OCI-M2 (cell line): ENCODE data around the gene KIR2DL3.

ENCODE experiments used
- DNase-seq: peaks from one replicate; lab custom pipeline; 2025; ENCODE audit not compliant: unreplicated experiment; lab: John Stamatoyannopoulos, UW

KIR2DL3 gene

DNA sequence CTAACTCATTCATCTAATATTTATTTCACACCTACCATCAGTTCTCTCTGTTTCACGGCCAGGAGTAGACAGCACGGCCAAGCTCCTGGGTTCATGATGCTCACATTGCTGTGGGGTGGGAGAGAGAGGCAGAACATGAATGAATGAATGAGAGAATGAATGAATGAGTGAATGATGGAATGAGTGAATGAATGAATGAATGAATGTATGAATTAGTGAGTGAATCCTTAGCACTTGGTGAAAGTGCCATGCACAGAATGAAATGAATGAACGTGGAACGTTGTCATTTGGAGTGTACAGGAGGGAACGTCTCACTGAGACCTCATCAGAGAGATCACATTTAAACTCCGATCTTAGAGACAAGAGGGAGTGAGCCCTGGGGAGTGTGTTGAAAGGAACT lies 53.2 kb downstream of the KIR2DL3 start:
- DNase-seq: no peak

DNA sequence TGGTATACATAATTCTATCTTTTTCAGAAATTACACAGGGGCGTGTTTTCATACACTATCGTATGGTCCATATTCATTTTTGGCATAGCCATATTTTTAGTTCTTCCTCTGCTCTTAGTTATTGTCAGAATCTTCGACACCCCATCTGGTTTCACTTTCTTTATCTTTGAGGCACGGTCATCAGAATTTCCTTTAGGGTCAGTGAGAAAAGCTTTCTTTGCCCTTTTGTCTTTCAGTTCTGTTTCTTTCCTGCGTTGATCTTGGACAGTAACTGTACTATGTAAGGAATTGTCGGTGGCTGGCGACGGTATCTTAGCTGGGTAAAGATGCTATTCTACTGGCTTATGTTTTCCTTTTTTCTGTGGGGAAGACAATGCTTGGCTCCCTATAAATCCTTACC lies 54.5 kb downstream of the KIR2DL3 start:
- DNase-seq: peak; percentile 8

DNA sequence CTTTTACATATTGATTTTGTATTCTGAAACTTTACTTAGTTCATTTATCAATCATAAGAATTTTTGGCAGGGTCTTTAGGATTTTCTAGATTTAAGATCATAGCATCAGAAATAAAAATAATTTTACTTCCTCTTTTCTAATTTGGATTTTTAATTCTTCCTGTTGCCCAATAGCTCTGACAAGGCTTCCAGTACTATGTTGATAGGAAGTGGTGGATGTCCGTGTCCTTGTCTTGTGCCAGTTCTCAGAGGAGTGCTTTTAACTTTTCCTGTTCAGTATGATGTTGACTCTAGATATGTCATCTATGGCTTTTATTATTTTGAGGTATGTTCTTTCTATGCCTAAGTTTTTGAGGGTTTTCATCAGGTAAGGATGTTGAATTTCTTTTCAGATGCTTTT lies 57.4 kb downstream of the KIR2DL3 start:
- DNase-seq: no peak
